Measurements from ENCODE around the gene TULP3.
A peak's percentile ranks its signal among the peaks of the same experiment; 100 is the strongest.

The TULP3 gene

GRCh38 chr12:2851931-2852330 lies 38.8 kb upstream of the TULP3 start:
- Histone ChIP-seq H3K4me3 (ENCODE audit: low read depth, low read length) (no peak overlapping the region), H3K27me3 (ENCODE audit: insufficient read depth, low read depth, severe bottlenecking) (no peaks in the 10 kb centered on the region), H3K9me3 (ENCODE audit: severe bottlenecking) (no peaks in the 10 kb centered on the region), H3K36me3 (no peaks in the 10 kb centered on the region), H3K27ac (no peak overlapping the region)
- no peak for TF ChIP-seq CTCF (IDR thresholded peaks at IDR 0.05; ENCODE audit: low read depth, low read length)
- DNase-seq = no peak

GRCh38 chr12:2853626-2854025 lies 37.1 kb upstream of the TULP3 start:
- Histone ChIP-seq H3K27me3 (ENCODE audit: insufficient read depth, low read depth, severe bottlenecking) (no peaks in the 10 kb centered on the region), H3K4me3 (ENCODE audit: low read depth, low read length) (no peak overlapping the region), H3K36me3 (peaks cover 10% of the 10 kb centered on the region), H3K27ac (no peak overlapping the region), H3K9me3 (ENCODE audit: severe bottlenecking) (no peaks in the 10 kb centered on the region)
- peak; percentile 94 for TF ChIP-seq CTCF (IDR thresholded peaks at IDR 0.05; ENCODE audit: low read depth, low read length)
- DNase-seq = peak; percentile 81

GRCh38 chr12:2854669-2855453 lies 35.8 kb upstream of the TULP3 start:
- no peak overlapping the region for H3K27ac ChIP-seq
- H3K36me3 ChIP-seq = peaks cover 23% of the 10 kb centered on the region
- DNase-seq = no peak
- no peak for TF ChIP-seq CTCF (IDR thresholded peaks at IDR 0.05; ENCODE audit: low read depth, low read length)
- H3K4me3 ChIP-seq (ENCODE audit: low read depth, low read length) = no peak overlapping the region
- H3K9me3 ChIP-seq (ENCODE audit: severe bottlenecking) = no peaks in the 10 kb centered on the region
- H3K27me3 ChIP-seq (ENCODE audit: insufficient read depth, low read depth, severe bottlenecking) = no peaks in the 10 kb centered on the region

- no peak overlapping the region for H3K27ac ChIP-seq
- H3K9me3 ChIP-seq (ENCODE audit: severe bottlenecking) = no peaks in the 10 kb centered on the region
- TF ChIP-seq CTCF (IDR thresholded peaks at IDR 0.05; ENCODE audit: low read depth, low read length) = no peak
- H3K36me3 ChIP-seq = peaks cover 30% of the 10 kb centered on the region
- DNase-seq = no peak
- H3K4me3 ChIP-seq (ENCODE audit: low read depth, low read length) = no peak overlapping the region
- H3K27me3 ChIP-seq (ENCODE audit: insufficient read depth, low read depth, severe bottlenecking) = no peaks in the 10 kb centered on the region
Observed at GRCh38 chr12:2855546-2855945, 35.1 kb upstream of the TULP3 start.

- peak; percentile 31 for DNase-seq
Observed at GRCh38 chr12:2856051-2856450, 34.6 kb upstream of the TULP3 start.

More at GRCh38 chr12:2856051-2856450, 34.6 kb upstream of the TULP3 start:
- no peak for TF ChIP-seq CTCF (IDR thresholded peaks at IDR 0.05; ENCODE audit: low read depth, low read length)
- Histone ChIP-seq H3K4me3 (ENCODE audit: low read depth, low read length) (no peak overlapping the region), H3K27me3 (ENCODE audit: insufficient read depth, low read depth, severe bottlenecking) (no peaks in the 10 kb centered on the region), H3K36me3 (peaks cover 35% of the 10 kb centered on the region), H3K9me3 (ENCODE audit: severe bottlenecking) (no peaks in the 10 kb centered on the region), H3K27ac (no peak overlapping the region)

All from WERI-Rb-1 (cell line).